Liver (tissue), 9 donors: ENCODE data around the gene FKBP1B. TPM values are rescaled to one million over a fixed set of nuclear protein-coding genes. Genes with fewer than 3 reads are reported as not detected.

Source experiments
- DNase-seq: peaks from one replicate; pipeline ENCODE4 v3.0.0-alpha.2; 2017; ENCODE audit warnings: low spot score
- H3K27ac ChIP-seq, 2 donors: one replicate each; pipeline ENCODE4 v1.7.0; 2013; ENCODE audit warnings: inconsistent platforms in 2 of 2, low read length in 2 of 2, control low read depth in 1 of 2, low read depth in 1 of 2, mild to moderate bottlenecking in 1 of 2
- H3K27me3 ChIP-seq, 4 donors: one replicate each; pipeline versions ENCODE4 v1.6.1 to v1.7.0; 2013; ENCODE audit warnings: low read length in 3 of 4, inconsistent platforms in 1 of 4, mild to moderate bottlenecking in 1 of 4, moderate library complexity in 1 of 4; ENCODE audit not compliant: control insufficient read depth in 4 of 4, insufficient read depth in 4 of 4
- H3K36me3 ChIP-seq, 4 donors: one replicate each; pipeline versions ENCODE4 v1.6.1 to v1.7.0; 2013; ENCODE audit warnings: low read length in 3 of 4, mild to moderate bottlenecking in 3 of 4, low read depth in 1 of 4, moderate library complexity in 1 of 4; ENCODE audit not compliant: control insufficient read depth in 4 of 4, insufficient read depth in 3 of 4
- H3K4me1 ChIP-seq, 4 donors: one replicate each; pipeline versions ENCODE4 v1.6.1 to v1.7.0; 2013; ENCODE audit warnings: low read length in 3 of 4, mild to moderate bottlenecking in 3 of 4, moderate library complexity in 1 of 4; ENCODE audit not compliant: control insufficient read depth in 4 of 4, insufficient read depth in 4 of 4
- H3K4me3 ChIP-seq, 3 donors: one replicate each; pipeline versions ENCODE4 v1.6.1 to v1.7.0; 2013; ENCODE audit warnings: low read length in 3 of 3, control low read depth in 1 of 3, low read depth in 1 of 3, mild to moderate bottlenecking in 1 of 3
- H3K9ac ChIP-seq, 2 donors: one replicate each; pipeline ENCODE4 v1.7.0; 2013; ENCODE audit warnings: low read length in 2 of 2, mild to moderate bottlenecking in 2 of 2, moderate library complexity in 2 of 2, control low read depth in 1 of 2, low read depth in 1 of 2
- H3K9me3 ChIP-seq, 4 donors: one replicate each; pipeline versions ENCODE4 v1.6.1 to v1.7.0; 2013; ENCODE audit warnings: low read length in 3 of 4; ENCODE audit not compliant: control insufficient read depth in 4 of 4
- ATF3 ChIP-seq: IDR thresholded peaks from 2 replicates; pipeline ENCODE4 v1.6.1; 2016; ENCODE audit warnings: antibody characterized with exemption
- CTCF ChIP-seq: fragments of 150-350 bp; IDR thresholded peaks from 2 replicates; pipeline ENCODE4 v1.5.1; 2017; ENCODE audit warnings: improper control_type of control experiment, low read depth, low read length; ENCODE audit not compliant: missing input control
- EGR1 ChIP-seq, 2 donors: IDR thresholded peaks; 2 replicates each; pipeline ENCODE4 v1.6.1; 2016 to 2018; ENCODE audit warnings: antibody characterized with exemption in 2 of 2, low read depth in 2 of 2
- FOXA1 ChIP-seq: IDR thresholded peaks from 2 replicates; pipeline ENCODE4 v1.6.1; 2016; ENCODE audit warnings: antibody characterized with exemption
- FOXA2 ChIP-seq: IDR thresholded peaks from 2 replicates; pipeline ENCODE4 v1.6.1; 2016; ENCODE audit warnings: antibody characterized with exemption
- GABPA ChIP-seq, 2 donors: IDR thresholded peaks in 1 of 2; conservative IDR thresholded peaks in 1 of 2; 2 replicates each; pipeline ENCODE4 v1.6.1; 2016; ENCODE audit warnings: antibody characterized with exemption in 2 of 2, mild to moderate bottlenecking in 1 of 2, moderate library complexity in 1 of 2
- HNF4A ChIP-seq, 2 donors: conservative IDR thresholded peaks; 2 replicates each; pipeline ENCODE4 v1.6.1; 2016; ENCODE audit warnings: antibody characterized with exemption in 2 of 2, mild to moderate bottlenecking in 2 of 2
- HNF4G ChIP-seq: IDR thresholded peaks from 2 replicates; pipeline ENCODE4 v1.6.1; 2016; ENCODE audit warnings: antibody characterized with exemption
- JUND ChIP-seq, 2 donors: IDR thresholded peaks; 2 replicates each; pipeline ENCODE4 v1.6.1; 2016; ENCODE audit warnings: antibody characterized with exemption in 2 of 2
- MAX ChIP-seq: IDR thresholded peaks from 2 replicates; pipeline ENCODE4 v1.6.1; 2016; ENCODE audit warnings: antibody characterized with exemption
- NR2F2 ChIP-seq: IDR thresholded peaks from 2 replicates; pipeline ENCODE4 v1.6.1; 2016; ENCODE audit warnings: antibody characterized with exemption
- RAD21 ChIP-seq, 2 donors: IDR thresholded peaks; 2 replicates each; pipeline ENCODE4 v1.6.1; 2016; ENCODE audit warnings: antibody characterized with exemption in 2 of 2, mild to moderate bottlenecking in 2 of 2
- REST ChIP-seq: IDR thresholded peaks from 2 replicates; pipeline ENCODE4 v1.6.1; 2016; ENCODE audit warnings: antibody characterized with exemption, mild to moderate bottlenecking
- RXRA ChIP-seq, 2 donors: IDR thresholded peaks; 2 replicates each; pipeline ENCODE4 v1.6.1; 2017 to 2018; ENCODE audit warnings: antibody characterized with exemption in 2 of 2, mild to moderate bottlenecking in 1 of 2
- SP1 ChIP-seq: IDR thresholded peaks from 2 replicates; pipeline ENCODE4 v1.6.1; 2018; ENCODE audit warnings: antibody characterized with exemption, mild to moderate bottlenecking
- TAF1 ChIP-seq: conservative IDR thresholded peaks from 2 replicates; pipeline ENCODE4 v1.6.1; 2016; ENCODE audit warnings: antibody characterized with exemption, mild to moderate bottlenecking
- YY1 ChIP-seq: IDR thresholded peaks from 2 replicates; pipeline ENCODE4 v1.6.1; 2016; ENCODE audit warnings: antibody characterized with exemption, mild to moderate bottlenecking
- ZBTB33 ChIP-seq: IDR thresholded peaks from 2 replicates; pipeline ENCODE4 v1.6.1; 2016; ENCODE audit warnings: antibody characterized with exemption
- WGBS: extraction: QIAGEN DNeasy Blood & Tissue Kit; methylation state at CpG from one replicate; pipeline ENCODE4 v1.1.7; 2013; 5-methylcytosine and 5-hydroxymethylcytosine counted together
- polyA plus RNA-seq, 2 donors: library from polyadenylated mRNA; stranded (reverse) in 1 of 2; unstranded in 1 of 2; fragments of 200-250 nt in 1 of 2; fragments of >200 nt in 1 of 2; fragmentation: Nextera tagmentation in 1 of 2; extraction: Ambion mirVana in 1 of 2; gene quantifications; one replicate each; pipeline versions ENCODE4 v1.2.1 to v1.2.3, GENCODE V29; 2013 to 2015
- total RNA-seq, 2 donors: library from RNA; depleted of rRNA; stranded (reverse); fragments of >200 nt; gene quantifications; one replicate each; pipeline ENCODE4 v1.2.3, GENCODE V29; 2014
- donor health status: healthy.
- donor health status: healthy.
- donor health status: healthy.
- donor health status: healthy.
- donor health status: healthy.

FKBP1B gene
- total and polyA plus RNA-seq, 4 donors = 3.6 to 23.6 (median 11.5) TPM

- TF ChIP-seq CTCF = no peak
- TF ChIP-seq HNF4A (conservative IDR thresholded peaks at IDR 0.05) = no peak
- no peak for TF ChIP-seq NR2F2
- no peak for TF ChIP-seq FOXA2
- no peak for TF ChIP-seq ATF3
- no peak for TF ChIP-seq JUND (IDR thresholded peaks at IDR 0.05)
Measured at GRCh38 chr2:24075259-24075658, 25.7 kb downstream of the FKBP1B start (continued).

- peak; percentile 98 for DNase-seq
- TF ChIP-seq FOXA2 = peak; percentile 30
- TF ChIP-seq JUND (IDR thresholded peaks at IDR 0.05) = peak; percentile 65 to 79
- TF ChIP-seq REST = peak; percentile 63
- TF ChIP-seq TAF1 = no peak
- peak; percentile 67 to 79 for TF ChIP-seq HNF4A (conservative IDR thresholded peaks at IDR 0.05)
- peak; percentile 74 to 85 for TF ChIP-seq RXRA (IDR thresholded peaks at IDR 0.05)
- TF ChIP-seq YY1 = peak; percentile 90
- peak; percentile 73 for TF ChIP-seq ATF3
- no peak for TF ChIP-seq NR2F2
- peak; percentile 36 to 56 for TF ChIP-seq RAD21 (IDR thresholded peaks at IDR 0.05)
- TF ChIP-seq ZBTB33 = peak; percentile 92
- TF ChIP-seq GABPA (IDR thresholded peaks at IDR 0.05 in 1 of 2, conservative IDR thresholded peaks at IDR 0.05 in 1 of 2) = peak; percentile 97 to 99
- peak; percentile 63 to 85 for TF ChIP-seq EGR1 (IDR thresholded peaks at IDR 0.05; ENCODE audit: low read depth in 2 of 2)
- TF ChIP-seq CTCF = no peak
- TF ChIP-seq HNF4G = peak; percentile 52
- peak; percentile 89 for TF ChIP-seq SP1
- TF ChIP-seq FOXA1 = peak; percentile 69
- TF ChIP-seq MAX = peak; percentile 95
- Histone ChIP-seq H3K4me1 (peaks cover 1 to 22% (median 9%) of the 10 kb centered on the region in 4 donors), H3K9ac (peak within 1 kb of the TSS; percentile 61 to 65), H3K27ac (peak within 1 kb of the TSS; percentile 74 to 86), H3K4me3 (peak within 1 kb of the TSS; percentile 55 to 97 (median 81)), H3K36me3 (peaks cover 0 to 22% (median 10%) of the 10 kb centered on the region in 4 donors), H3K9me3 (no peaks in the 10 kb centered on the region), H3K27me3 (no peaks in the 10 kb centered on the region)
- under 1% methylated on average over 64 of the region's 64 CpGs for WGBS
Measured at GRCh38 chr2:24075915-24076848, 26.6 kb downstream of the FKBP1B start, which contains the start of gene SF3B6. TSS of gene SF3B6 (minus strand) at chr2:24076326. CDS start at chr2:24076229, 97 bp downstream.
